CD4-positive, alpha-beta T cell (primary cell): ENCODE results near the gene SNAP47. TPM values are rescaled to one million over a fixed set of nuclear protein-coding genes. Genes with fewer than 3 reads are reported as not detected.
A peak's percentile ranks its signal among the peaks of the same experiment; 100 is the strongest.

Experiments
- ATAC-seq: fragments of 200-7000 bp; cut with Tn5 transposase; one replicate; pipeline ENCODE4 v1.10.0; 2022; ENCODE audit warnings: mild to moderate bottlenecking; ENCODE audit not compliant: poor library complexity
- CTCF ChIA-PET: fragments of 350-600 bp; sonication (Branson Sonifier 250); formaldehyde crosslinking; loops from one replicate; lab custom pipeline; 2021; ENCODE audit warnings: antibody characterized with exemption, inconsistent platforms; lab: Charles Lee
- POLR2A ChIA-PET: fragments of 350-600 bp; sonication (Branson Sonifier 250); formaldehyde crosslinking; loops from one replicate; lab custom pipeline; 2021; ENCODE audit warnings: antibody characterized with exemption, inconsistent platforms; lab: Charles Lee
- DNase-seq, 14 experiments: peaks; one replicate each; pipeline ENCODE4 v3.0.0-alpha.2; 2013 to 2020; ENCODE audit warnings: mixed read lengths in 2 of 14
- H3K27ac ChIP-seq, 2 donors: one replicate each; pipeline versions ENCODE4 v1.5.1 to v1.7.0; 2013; ENCODE audit warnings: low read length in 2 of 2, low read depth in 1 of 2, mild to moderate bottlenecking in 1 of 2
- H3K27me3 ChIP-seq, 2 experiments: 1 replicate in 1 of 2; 2 replicates in 1 of 2; pipeline versions ENCODE4 v1.6.1 to v1.7.0; 2013; ENCODE audit warnings: low read length in 2 of 2, control low read depth in 1 of 2, mild to moderate bottlenecking in 1 of 2, moderate library complexity in 1 of 2; ENCODE audit not compliant: insufficient read depth in 2 of 2, control insufficient read depth in 1 of 2
- H3K36me3 ChIP-seq: one replicate; pipeline ENCODE4 v1.6.1; 2013; ENCODE audit warnings: low read length, control low read depth; ENCODE audit not compliant: insufficient read depth
- H3K4me1 ChIP-seq: one replicate; pipeline ENCODE4 v1.6.1; 2013; ENCODE audit warnings: low read length, control low read depth; ENCODE audit not compliant: insufficient read depth
- H3K4me3 ChIP-seq: one replicate; pipeline ENCODE4 v1.5.1; 2013; ENCODE audit warnings: mild to moderate bottlenecking, low read length, moderate library complexity
- H3K9me3 ChIP-seq, 2 experiments: 1 replicate in 1 of 2; 2 replicates in 1 of 2; pipeline versions ENCODE4 v1.6.1 to v1.7.0; 2013; ENCODE audit warnings: low read length in 2 of 2, mild to moderate bottlenecking in 2 of 2, control low read depth in 1 of 2, moderate library complexity in 1 of 2; ENCODE audit not compliant: control insufficient read depth in 1 of 2, insufficient read depth in 1 of 2
- H3K27ac Mint-ChIP-seq: one replicate; pipeline ENCODE4 v1.8.0; 2020; ENCODE audit warnings: mixed read lengths
- H3K27me3 Mint-ChIP-seq: one replicate; pipeline ENCODE4 v1.8.0; 2021; ENCODE audit warnings: mixed read lengths
- H3K36me3 Mint-ChIP-seq: one replicate; pipeline ENCODE4 v1.8.0; 2021; ENCODE audit warnings: low read depth, mixed read lengths
- H3K4me1 Mint-ChIP-seq: one replicate; pipeline ENCODE4 v1.8.0; 2021; ENCODE audit warnings: low read depth, mixed read lengths
- H3K4me3 Mint-ChIP-seq: one replicate; pipeline ENCODE4 v1.8.0; 2020; ENCODE audit warnings: mild to moderate bottlenecking, mixed read lengths
- H3K9me3 Mint-ChIP-seq: one replicate; pipeline ENCODE4 v1.8.0; 2020; ENCODE audit warnings: mixed read lengths
- intact Hi-C, 2 experiments: fragments of 100-400 bp; cut with DNase I in 1 of 2; cut with micrococcal nuclease in 1 of 2; formaldehyde crosslinking; loops; one replicate each; pipeline versions ENCODE4 v1.15.1 to v1.9.0; 2023 to 2025; cut with DNase I, micrococcal nuclease
- total RNA-seq, 174 experiments: library from RNA in 2 of 174; stranded (reverse) in 2 of 174; gene quantifications; one replicate each; pipeline ENCODE4 v1.2.3 and lab custom pipeline; 2021 to 2026
- TF ChIP-seq, protein P1 (sequence below): fragments of 200-600 bp; IDR thresholded peaks from one replicate; pipeline ENCODE4 v1.8.0; 2022; ENCODE audit warnings: antibody characterized with exemption, mild to moderate bottlenecking

SNAP47 gene
- total RNA-seq, 2 experiments from 2014 or later = 12.8 to 14.0 TPM

DNA sequence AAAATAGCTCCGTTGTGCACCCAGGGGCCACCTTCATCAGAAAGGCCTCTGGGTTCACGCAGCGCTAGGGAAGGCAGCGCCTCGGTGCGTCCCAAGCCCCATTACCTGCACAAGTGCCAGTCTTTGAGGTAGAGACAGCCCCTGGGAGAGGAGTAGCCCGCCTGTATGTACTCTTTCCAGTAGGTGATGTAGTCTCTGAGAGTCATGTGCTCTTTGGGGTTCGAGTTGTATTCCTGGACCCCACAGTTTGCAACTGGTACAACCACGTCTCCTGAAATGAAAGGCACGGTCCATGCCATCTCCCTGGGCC lies 734 bp upstream of the SNAP47 start:
- peaks cover 8% of the 10 kb centered on the region for H3K36me3 Mint-ChIP-seq
- H3K4me3 Mint-ChIP-seq = peak overlapping the region; percentile 92
- no peaks in the 10 kb centered on the region for H3K9me3 Mint-ChIP-seq
- H3K9me3 ChIP-seq = no peaks in the 10 kb centered on the region
- peak overlapping the region in 1 of 2 donors; percentile 69 for H3K27ac ChIP-seq
- H3K27ac Mint-ChIP-seq = peak overlapping the region; percentile 83
- H3K4me3 ChIP-seq = peak overlapping the region; percentile 71
- TF ChIP-seq, protein P1, sequence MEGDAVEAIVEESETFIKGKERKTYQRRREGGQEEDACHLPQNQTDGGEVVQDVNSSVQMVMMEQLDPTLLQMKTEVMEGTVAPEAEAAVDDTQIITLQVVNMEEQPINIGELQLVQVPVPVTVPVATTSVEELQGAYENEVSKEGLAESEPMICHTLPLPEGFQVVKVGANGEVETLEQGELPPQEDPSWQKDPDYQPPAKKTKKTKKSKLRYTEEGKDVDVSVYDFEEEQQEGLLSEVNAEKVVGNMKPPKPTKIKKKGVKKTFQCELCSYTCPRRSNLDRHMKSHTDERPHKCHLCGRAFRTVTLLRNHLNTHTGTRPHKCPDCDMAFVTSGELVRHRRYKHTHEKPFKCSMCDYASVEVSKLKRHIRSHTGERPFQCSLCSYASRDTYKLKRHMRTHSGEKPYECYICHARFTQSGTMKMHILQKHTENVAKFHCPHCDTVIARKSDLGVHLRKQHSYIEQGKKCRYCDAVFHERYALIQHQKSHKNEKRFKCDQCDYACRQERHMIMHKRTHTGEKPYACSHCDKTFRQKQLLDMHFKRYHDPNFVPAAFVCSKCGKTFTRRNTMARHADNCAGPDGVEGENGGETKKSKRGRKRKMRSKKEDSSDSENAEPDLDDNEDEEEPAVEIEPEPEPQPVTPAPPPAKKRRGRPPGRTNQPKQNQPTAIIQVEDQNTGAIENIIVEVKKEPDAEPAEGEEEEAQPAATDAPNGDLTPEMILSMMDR = no peak
- DNase-seq = peak in 1 of 14 experiments; percentile 30
- peaks cover 42% of the 10 kb centered on the region for H3K4me1 ChIP-seq
- intact Hi-C loops = loop anchor here in 1 of 2 experiments (5.0 to 10.0 kb wide), 4 partner anchors 172 to 1890 kb away; partner anchors contain the start of genes C1orf35, MRPL55, TAF5L and URB2
- peaks cover 56% of the 10 kb centered on the region for H3K4me1 Mint-ChIP-seq
- no peaks in the 10 kb centered on the region for H3K27me3 Mint-ChIP-seq
- POLR2A ChIA-PET = interaction anchor here (0.5 to 1.6 kb wide), 5 partner anchors 10 to 348 kb away, joined by 3 to 5 read pairs (median 4); partner anchors contain the start of gene ARF1
- ATAC-seq = peak; percentile 1
- CTCF ChIA-PET = interaction anchor here (0.7 to 1.6 kb wide), 2 partner anchors 219 to 431 kb away, joined by 3 to 4 read pairs; partner anchors contain the start of gene IBA57
- H3K27me3 ChIP-seq = no peaks in the 10 kb centered on the region
- peaks cover 16% of the 10 kb centered on the region for H3K36me3 ChIP-seq

DNA sequence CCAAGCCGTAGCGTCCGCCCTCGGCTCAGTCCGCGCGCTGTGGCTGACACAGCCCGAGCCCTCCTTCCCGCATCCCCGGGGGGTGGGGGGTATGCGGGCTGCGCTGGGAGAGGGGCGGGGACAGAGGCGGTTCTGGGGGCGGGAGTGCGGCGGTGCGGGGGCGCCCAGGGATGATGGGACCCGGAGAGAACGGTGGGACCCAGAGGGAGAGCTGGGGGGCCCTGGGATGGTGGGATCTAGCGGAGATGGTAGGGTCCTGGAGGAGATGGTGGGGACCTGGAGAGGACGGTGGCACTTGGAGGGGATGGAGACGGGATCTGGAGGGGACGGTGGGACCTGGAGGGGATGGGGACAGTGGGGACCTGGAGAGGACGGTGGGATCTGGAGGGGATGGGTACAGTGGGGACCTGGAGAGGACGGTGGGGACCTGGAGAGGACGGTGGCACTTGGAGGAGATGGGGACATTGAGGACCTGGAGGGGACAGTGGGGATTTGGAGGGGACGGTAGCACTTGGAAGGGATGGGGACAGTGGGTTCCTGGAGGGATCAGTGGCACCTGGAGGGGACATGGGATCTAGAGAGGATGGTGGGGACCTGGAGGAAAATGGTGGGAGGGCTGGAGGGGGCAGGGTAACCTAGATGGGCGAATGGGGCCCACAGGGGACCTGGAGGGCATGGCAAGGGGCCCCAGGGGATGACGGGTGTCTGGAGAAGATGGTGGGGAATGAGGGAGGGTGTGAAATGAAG lies 477 bp downstream of the SNAP47 start:
- H3K27ac Mint-ChIP-seq = peak overlapping the region; percentile 83
- ChIA-PET POLR2A (interaction anchor here (1.0 to 1.6 kb wide), 4 partner anchors 9 to 347 kb away, joined by 4 to 5 read pairs (median 4); partner anchors contain the start of gene ARF1), CTCF (no interaction called here)
- peaks cover 59% of the 10 kb centered on the region for H3K4me1 Mint-ChIP-seq
- Histone ChIP-seq H3K4me1 (peaks cover 33% of the 10 kb centered on the region), H3K27me3 (no peaks in the 10 kb centered on the region), H3K4me3 (peak overlapping the region; percentile 71), H3K27ac (peak overlapping the region in 1 of 2 donors; percentile 69), H3K9me3 (no peaks in the 10 kb centered on the region), H3K36me3 (peaks cover 16% of the 10 kb centered on the region)
- peak; percentile 51 for ATAC-seq
- H3K36me3 Mint-ChIP-seq = peaks cover 12% of the 10 kb centered on the region
- peak overlapping the region; percentile 92 for H3K4me3 Mint-ChIP-seq
- TF ChIP-seq, protein P1 = no peak
- intact Hi-C loops = loop anchor here in 1 of 2 experiments (2.0 to 10.0 kb wide), 5 partner anchors 51 to 1889 kb away; partner anchors contain the start of genes C1orf35, IBA57, MRPL55 and TAF5L
- DNase-seq = no peak
- no peaks in the 10 kb centered on the region for H3K27me3 Mint-ChIP-seq
- no peaks in the 10 kb centered on the region for H3K9me3 Mint-ChIP-seq

DNA sequence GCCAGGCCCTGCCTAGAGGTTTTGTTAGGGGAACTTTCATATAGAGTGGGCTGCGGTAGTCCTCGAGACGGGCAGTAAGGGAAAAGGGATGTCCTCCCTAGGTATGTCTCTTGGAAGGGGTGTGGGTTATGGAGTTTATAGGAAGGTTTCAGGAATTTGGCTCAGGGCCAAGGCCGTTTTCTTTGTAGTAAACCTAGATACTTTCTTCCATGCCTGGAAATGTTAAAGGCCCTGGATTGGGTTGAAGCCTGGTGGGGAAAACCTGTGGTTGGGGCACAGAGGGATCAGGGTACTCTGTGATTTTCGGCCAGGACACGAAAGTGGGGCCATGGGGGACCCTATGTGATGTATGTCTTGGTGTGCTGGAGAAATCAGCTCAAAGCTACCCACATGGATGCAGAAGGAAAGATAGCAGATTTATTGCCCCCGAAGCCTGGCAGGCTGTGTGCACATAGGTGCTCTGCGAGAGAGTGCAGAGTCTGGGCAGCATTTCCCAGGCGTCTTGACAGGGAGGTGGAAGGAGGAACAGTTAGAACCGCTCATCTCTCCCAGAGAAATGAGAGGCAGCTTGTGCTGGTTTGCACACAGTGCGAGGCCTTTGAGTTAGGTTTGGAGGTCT lies 1.7 kb downstream of the SNAP47 start:
- CTCF ChIA-PET = no interaction called here
- POLR2A ChIA-PET = no interaction called here
- peaks cover 12% of the 10 kb centered on the region for H3K36me3 Mint-ChIP-seq
- H3K27ac Mint-ChIP-seq = no peak overlapping the region
- H3K27me3 Mint-ChIP-seq = no peaks in the 10 kb centered on the region
- no peaks in the 10 kb centered on the region for H3K9me3 Mint-ChIP-seq
- Histone ChIP-seq H3K27ac (no peak overlapping the region), H3K36me3 (peaks cover 13% of the 10 kb centered on the region), H3K9me3 (no peaks in the 10 kb centered on the region), H3K27me3 (no peaks in the 10 kb centered on the region), H3K4me3 (no peak overlapping the region), H3K4me1 (peaks cover 40% of the 10 kb centered on the region)
- TF ChIP-seq, protein P1 = no peak
- intact Hi-C loops = loop anchor here in 1 of 2 experiments (2.0 to 10.0 kb wide), 5 partner anchors 50 to 1888 kb away; partner anchors contain the start of genes C1orf35, IBA57, MRPL55 and TAF5L
- H3K4me1 Mint-ChIP-seq = peaks cover 68% of the 10 kb centered on the region
- DNase-seq (no peak), ATAC-seq (no peak)
- peak overlapping the region; percentile 74 for H3K4me3 Mint-ChIP-seq
